ENCODE data around the gene NT5C1A.

- TF ChIP-seq FOXM1 (IDR thresholded peaks at IDR 0.05; ENCODE audit: borderline replicate concordance) (no peak), PKNOX1 (IDR thresholded peaks at IDR 0.05) (no peak), SP1 (IDR thresholded peaks at IDR 0.05) (no peak), LEF1 (IDR thresholded peaks at IDR 0.05; ENCODE audit: borderline replicate concordance) (no peak), ARNT (IDR thresholded peaks at IDR 0.05) (no peak), CTBP1 (IDR thresholded peaks at IDR 0.05; ENCODE audit: borderline replicate concordance) (no peak), BHLHE40 (IDR thresholded peaks at IDR 0.05; ENCODE audit: borderline replicate concordance) (no peak), TARDBP (IDR thresholded peaks at IDR 0.05) (no peak), HDGF (IDR thresholded peaks at IDR 0.05; ENCODE audit: borderline replicate concordance) (no peak), NFRKB (IDR thresholded peaks at IDR 0.05) (no peak), L3MBTL2 (conservative IDR thresholded peaks at IDR 0.05) (no peak), FOXK2 (IDR thresholded peaks at IDR 0.05) (no peak), ELF4 (IDR thresholded peaks at IDR 0.05) (no peak)
These were observed 642 bp upstream of the NT5C1A start for GRCh38 chr1:39672551-39672947.
